ENCODE results near the gene COL25A1.
"Not testable (repeated sequence)": the region's sequence is repeated elsewhere in the genome, so short reads cannot be mapped to it uniquely, and the experiment has no call there.

Gene COL25A1

DNA sequence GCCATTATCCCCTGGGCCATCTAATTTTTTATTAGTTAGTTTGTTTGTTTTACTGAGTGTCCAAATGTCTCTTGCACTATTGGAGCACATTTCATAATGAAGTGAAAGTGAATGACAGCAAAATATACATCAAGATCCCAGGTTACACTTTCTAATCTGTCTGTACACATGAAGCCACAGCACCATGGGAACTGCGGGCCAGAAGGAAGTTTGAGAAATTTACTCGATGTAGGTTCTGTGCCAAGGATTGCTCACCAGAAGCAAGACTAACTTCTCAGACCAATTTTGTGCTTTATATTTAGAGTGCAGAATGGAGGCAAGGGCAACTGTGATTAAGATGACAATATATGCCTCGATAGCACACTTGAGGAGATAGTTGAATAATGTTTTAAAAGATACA lies 258.0 kb downstream of the COL25A1 start:
- no peak for DNase-seq

GRCh38 chr4:109043286-109043685 lies 259.2 kb downstream of the COL25A1 start:
- no peak for DNase-seq

DNA sequence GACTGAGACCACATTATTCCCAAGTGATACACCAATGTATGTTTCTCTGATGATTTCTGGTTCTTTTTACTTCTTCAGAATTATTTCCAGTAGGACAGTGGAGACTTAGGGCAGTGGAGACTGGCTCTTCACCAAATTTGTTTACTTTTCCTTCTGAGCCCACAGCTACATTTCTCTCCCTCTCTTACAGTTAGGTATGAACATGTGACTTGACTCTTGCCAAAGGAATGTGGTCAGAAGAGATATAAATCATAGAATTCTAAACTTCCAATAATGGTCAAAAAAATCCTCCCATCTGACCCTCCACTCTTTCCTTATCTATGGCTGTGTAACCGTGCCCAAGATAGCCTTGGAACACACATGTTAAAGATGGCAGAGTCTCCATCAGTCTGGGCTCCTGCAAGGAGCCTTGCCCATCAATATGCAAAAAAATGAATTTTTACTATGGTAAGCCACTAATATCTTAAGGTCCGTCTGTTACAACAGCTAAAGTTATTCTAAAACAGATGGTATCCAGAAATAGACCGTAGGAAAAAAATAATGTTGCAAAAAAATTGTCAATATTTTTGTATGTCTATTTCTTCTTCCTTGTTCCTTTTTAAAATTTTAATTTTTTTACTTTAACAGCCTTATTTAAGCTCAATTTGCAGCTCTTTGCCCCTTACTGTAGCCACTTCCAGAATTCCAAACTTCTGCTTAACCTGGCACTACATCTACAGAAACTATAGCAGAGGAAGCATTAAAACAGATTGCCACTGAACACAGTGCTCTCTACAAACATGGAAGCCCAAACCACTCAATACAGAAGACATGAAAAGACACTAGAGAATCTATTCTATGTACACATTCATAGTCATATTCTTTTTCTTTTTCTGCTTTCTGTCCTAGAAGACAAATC lies 260.7 kb downstream of the COL25A1 start:
- DNase-seq: no peak

DNA sequence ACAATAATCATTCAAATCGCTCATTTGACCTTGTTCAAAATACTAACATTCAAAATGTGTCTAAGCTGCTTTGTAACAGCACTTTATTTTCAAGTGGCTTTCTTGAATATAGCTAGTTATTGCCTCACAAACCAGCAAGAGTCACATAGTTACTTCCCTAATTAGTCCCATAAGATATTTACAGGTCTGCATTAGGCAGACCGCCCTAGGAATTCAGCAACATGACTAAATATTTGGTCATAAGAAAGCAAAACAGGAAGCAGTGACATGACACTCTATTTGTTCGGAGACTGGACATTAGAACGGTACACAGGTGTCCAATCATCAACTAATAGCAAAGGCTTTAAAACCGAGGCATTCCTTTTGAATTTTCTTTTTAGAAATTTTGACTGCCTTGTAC lies 262.0 kb downstream of the COL25A1 start:
- DNase-seq: no peak

DNA sequence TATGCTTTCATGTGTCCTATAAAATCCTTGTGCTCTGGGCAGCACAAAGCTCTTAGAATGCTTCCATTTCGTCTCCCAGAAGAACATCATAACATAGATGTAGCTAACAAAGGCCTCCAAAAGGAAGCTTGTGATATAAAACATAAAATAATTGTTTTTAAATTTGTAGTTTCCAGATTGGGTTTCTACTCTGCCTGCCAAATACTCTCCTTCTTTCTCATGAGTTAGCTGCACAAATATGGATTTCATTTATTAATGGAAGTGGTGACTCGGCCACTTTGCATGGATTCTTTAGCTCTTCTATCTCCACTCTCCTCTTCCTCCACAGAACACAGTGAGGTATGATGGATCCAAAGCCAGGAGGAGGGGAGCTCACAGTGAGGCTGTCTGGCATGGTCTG lies 265.4 kb downstream of the COL25A1 start:
- no peak for DNase-seq

DNA sequence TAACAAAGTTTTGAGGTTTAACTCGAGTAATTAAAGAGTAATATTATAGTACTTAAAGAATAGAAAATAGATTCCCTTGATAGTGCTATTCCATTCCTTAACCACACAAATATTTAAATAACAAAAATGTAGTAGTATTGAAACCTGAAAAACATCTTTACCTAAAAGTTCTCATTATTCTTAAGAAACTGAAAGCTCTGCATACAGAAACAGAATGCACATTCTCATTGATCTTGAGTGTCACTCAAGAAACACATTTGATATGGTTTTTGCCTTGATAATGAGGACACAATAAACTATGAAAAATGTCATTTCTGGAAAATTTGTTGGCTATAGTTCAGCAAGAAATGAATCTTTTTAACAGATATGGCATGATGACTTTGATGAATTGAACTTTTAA lies 268.5 kb downstream of the COL25A1 start:
- DNase-seq: no peak

- DNase-seq: peak; percentile 52
Observed at GRCh38 chr4:109032671-109033070, 269.8 kb downstream of the COL25A1 start.

DNA sequence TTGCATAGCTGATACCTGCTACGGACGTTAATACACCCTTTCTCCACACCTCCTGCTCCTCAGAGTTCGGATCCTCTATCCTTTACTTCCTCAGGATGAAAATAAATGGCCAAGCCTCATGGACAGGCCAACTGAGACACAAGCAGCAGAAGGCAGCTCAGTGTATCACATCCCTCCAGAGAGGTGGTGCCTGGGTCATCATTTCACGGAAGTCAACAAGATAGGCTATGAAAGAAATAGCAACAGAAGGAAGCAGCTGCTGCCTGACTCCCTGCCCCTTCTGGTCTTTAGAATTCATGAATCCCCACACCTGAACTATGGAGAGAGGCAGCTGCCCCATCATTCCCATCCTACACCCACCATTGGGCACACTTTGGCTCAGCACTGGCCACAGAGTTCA lies 272.5 kb downstream of the COL25A1 start:
- DNase-seq: no peak

- no peak for DNase-seq
Observed at GRCh38 chr4:109027016-109027500, 275.4 kb downstream of the COL25A1 start.

DNA sequence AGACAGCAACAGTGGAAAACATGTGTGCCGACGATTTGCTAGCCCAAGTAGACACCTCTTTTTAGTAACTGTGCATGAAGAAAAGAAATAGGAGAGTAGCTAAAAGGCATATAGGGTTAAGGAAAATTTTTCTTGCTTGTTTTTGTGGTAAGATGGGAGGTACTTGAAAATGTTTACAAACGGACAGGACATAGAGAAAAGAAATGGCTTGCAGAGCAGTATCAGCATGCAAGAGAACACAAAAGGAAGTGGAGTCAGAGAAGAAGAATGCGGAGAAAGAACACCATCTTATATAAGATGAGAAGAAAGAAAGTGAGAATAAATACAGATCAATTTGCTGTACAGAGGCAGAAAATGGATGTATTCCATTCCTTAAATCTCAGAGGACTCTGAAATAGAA lies 275.9 kb downstream of the COL25A1 start:
- no peak for DNase-seq

DNA sequence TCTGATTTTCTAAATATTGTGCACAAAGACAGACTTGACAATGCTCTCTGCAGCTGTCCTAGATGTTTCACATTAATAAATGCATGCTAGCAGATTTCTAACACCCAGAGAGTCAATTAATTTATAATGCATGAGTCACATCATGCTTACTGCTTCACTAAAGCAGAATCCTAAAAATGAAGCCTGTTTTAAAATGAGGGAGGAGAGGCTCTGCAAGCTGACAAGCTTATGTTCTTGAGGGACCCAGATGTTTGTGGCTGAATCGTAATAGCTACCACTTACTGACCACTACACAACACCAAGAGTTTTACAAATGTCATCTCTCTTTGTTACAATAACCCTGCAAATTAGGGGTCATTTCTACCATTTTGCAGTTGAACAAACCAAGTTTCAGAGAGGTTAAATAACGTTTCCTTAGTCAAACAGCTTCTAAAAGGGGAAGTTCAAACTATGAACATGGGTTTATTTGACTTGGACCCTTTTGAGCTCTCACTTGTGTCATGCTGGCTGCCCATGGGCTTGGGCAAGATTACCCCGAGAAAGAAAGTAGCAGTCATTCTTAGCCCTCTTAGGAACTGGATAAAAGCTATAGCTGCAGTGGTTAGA lies 276.9 kb downstream of the COL25A1 start:
- DNase-seq: no peak

GRCh38 chr4:109022961-109023360 lies 279.5 kb downstream of the COL25A1 start:
- no peak for DNase-seq

DNA sequence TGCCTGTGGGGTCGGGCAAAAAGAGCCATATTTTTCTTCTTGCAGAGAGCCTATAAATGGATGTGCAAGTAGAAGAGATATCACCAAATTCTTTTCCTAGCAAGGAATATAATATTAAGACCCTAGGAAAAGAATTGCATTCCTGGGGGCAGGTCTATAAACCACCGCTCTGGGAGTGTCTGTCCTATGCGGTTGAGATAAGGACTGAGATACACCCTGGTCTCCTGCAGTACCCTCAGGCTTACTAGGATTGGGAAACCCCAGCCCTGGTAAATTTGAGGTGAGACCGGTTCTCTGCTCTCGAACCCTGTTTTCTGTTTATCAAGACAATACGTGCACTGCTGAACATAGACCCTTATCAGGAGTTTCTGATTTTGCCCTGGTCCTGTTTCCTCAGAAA lies 280.8 kb downstream of the COL25A1 start:
- DNase-seq: not testable (repeated sequence)

DNA sequence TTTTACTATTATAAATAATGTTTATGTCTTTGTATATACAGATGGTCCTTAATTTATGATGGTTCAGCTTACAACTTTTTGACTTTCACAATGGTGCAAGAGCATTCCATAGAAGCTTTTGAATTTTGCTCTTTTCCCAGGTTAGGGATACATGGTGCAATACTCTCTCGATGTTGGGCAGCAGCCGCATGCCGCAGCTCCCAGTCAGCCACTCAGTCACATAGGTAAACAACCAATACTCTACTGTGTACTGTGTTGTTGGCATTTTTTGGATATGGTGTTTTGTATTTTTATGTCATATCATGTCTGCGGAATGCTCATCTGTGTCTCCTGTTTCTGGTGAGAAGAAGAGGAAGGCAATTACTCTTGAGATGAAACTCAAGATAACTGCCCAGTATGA lies 281.6 kb downstream of the COL25A1 start:
- DNase-seq: no peak

- DNase-seq: no peak
Observed at GRCh38 chr4:109016200-109016599, 286.3 kb downstream of the COL25A1 start.

- DNase-seq: no peak
Observed at GRCh38 chr4:109015413-109015810, 287.0 kb downstream of the COL25A1 start.

DNA sequence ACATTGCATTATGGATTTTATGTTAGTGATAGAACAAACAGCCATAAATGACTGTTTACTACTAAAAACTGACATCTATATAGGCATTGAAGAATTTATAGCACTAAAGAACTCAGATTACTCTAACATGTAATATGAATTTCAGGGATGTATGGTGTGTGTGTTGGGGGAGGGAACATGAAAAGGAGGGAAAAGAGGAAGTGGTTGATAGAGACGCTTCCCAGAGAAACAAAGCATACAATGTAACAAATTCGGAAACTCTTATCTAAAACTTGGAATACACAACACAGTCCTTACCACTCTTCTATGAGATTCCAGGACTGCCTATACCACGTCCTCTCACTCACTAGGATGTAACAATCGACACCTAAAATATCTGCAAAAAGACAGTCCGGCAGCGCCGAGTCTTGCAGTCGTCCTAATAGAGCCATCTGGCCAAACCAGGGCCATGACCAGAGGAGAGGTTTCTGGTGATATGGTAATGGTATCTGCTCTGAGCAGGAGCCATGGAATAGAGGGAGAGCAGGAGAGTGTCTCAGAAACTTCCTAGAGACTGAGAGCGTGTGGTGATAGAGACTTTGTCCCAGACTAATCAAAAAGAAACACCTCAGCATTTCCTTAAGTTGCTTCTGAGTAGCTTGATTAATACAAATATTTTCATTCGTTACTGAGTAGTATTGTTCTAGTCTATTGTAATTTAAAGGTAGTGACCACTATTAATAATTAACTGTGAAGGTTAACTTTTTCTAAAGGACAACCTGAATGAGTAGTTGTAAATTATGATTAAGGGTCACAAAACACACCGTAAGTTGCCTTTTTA lies 287.7 kb downstream of the COL25A1 start:
- DNase-seq: no peak

GRCh38 chr4:109012286-109012880 lies 290.1 kb downstream of the COL25A1 start:
- DNase-seq: no peak

- no peak for DNase-seq
Observed at GRCh38 chr4:109011241-109012026, 291.0 kb downstream of the COL25A1 start.

GRCh38 chr4:109010521-109010920 lies 291.9 kb downstream of the COL25A1 start:
- no peak for DNase-seq

GRCh38 chr4:109009909-109010308 lies 292.5 kb downstream of the COL25A1 start:
- DNase-seq: peak; percentile 31

- DNase-seq: no peak
Observed at GRCh38 chr4:109007976-109008375, 294.5 kb downstream of the COL25A1 start.

All from retina (tissue), 1 donor.